HepG2 (cell line): ENCODE results near the gene MYOM1.

ENCODE experiments used
- FOSL2 ChIP-seq: sonication (generic); formaldehyde crosslinking; IDR thresholded peaks from 2 replicates; pipeline ENCODE4 v1.4.0; 2020; ENCODE audit warnings: missing genetic modification reagents
- IKZF4 ChIP-seq: sonication (generic); formaldehyde crosslinking; IDR thresholded peaks from 2 replicates; pipeline ENCODE4 v1.5.1; 2020; ENCODE audit warnings: borderline replicate concordance, mild to moderate bottlenecking, low read depth, missing genetic modification reagents; ENCODE audit errors: not compliant biosample characterization
- MAF1 ChIP-seq: sonication (generic); formaldehyde crosslinking; IDR thresholded peaks from 2 replicates; pipeline ENCODE4 v1.5.0; 2020; ENCODE audit warnings: missing genetic modification reagents, borderline replicate concordance
- NONO ChIP-seq, 2 experiments: fragments of 450-650 bp in 1 of 2; sonication (generic) in 1 of 2; formaldehyde crosslinking in 1 of 2; IDR thresholded peaks in 1 of 2; conservative IDR thresholded peaks in 1 of 2; 2 replicates each; pipeline versions ENCODE4 v1.6.1 to v1.8.0; 2017 to 2022; ENCODE audit warnings: mild to moderate bottlenecking in 1 of 2, missing genetic modification reagents in 1 of 2, moderate library complexity in 1 of 2
- RFX1 ChIP-seq: fragments of 450-650 bp; IDR thresholded peaks from 2 replicates; pipeline ENCODE4 v1.6.1; 2017
- RXRA ChIP-seq: sonication (generic); formaldehyde crosslinking; IDR thresholded peaks from 2 replicates; pipeline ENCODE4 v1.5.1; 2020; ENCODE audit warnings: missing genetic modification reagents
- TAF15 ChIP-seq: fragments of 200-400 bp; formaldehyde crosslinking; IDR thresholded peaks from one replicate; pipeline ENCODE4 v1.6.1; 2018; ENCODE audit warnings: mild to moderate bottlenecking, low read depth, low read length; ENCODE audit not compliant: poor library complexity, severe bottlenecking
- TF ChIP-seq, protein P1 (sequence below): sonication (generic); formaldehyde crosslinking; IDR thresholded peaks from 2 replicates; pipeline ENCODE4 v1.5.0; 2020; ENCODE audit warnings: mild to moderate bottlenecking, missing genetic modification reagents, moderate library complexity
- TF ChIP-seq, protein P2 (sequence below): sonication (generic); formaldehyde crosslinking; IDR thresholded peaks from 2 replicates; pipeline ENCODE4 v1.4.0; 2020; ENCODE audit warnings: mild to moderate bottlenecking, missing genetic modification reagents

DNA sequence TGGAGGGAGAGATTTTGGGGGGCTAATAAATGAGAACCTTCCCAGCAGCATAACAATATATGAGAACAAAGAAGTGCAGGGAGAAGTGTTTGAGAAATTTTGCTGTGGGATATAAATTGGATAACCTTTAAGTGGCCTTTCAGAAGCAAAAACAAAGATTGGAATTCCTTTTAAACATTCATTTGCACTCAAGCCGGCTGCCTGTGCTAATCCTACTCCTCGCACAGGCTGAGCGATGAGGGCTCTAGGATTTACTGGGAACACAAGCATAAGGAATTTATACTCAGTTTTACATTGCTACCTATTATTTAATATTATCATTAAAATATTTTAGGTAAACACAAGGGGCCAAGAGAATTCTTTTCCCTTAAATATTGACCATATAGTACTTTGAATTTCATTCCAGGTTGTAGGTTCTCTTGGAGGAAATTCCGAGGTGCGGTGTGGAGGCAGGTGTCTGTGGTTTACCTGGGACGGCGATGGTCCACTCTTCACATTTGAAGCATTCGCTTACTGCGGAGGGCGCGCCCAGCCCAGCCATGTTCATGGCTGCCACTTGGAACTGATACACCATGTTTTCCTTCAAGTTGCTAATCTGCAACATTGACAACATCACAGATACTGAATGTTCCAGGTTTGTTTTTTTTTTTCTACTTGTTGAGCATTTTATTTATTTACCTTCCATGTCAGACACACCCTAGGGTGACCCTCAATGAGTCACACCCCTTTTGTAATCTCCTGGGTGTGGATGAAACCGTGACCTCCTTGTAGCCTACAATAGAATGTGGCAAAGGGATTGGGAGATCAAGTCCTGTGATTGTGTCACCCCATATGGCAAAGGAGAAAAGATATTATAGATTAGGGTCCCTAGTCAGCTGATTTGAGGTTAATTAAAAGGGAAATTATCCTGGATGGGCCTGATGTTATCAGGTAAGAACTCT lies 100.1 kb downstream of the MYOM1 start:
- TF ChIP-seq RFX1 (no peak), TAF15 (no peak), RXRA (CRISPR knock-in tag) (no peak), FOSL2 (CRISPR knock-in tag) (peak; percentile 92), MAF1 (no peak), NONO (IDR thresholded peaks at IDR 0.05) (no peak), NONO (CRISPR knock-in tag; conservative IDR thresholded peaks at IDR 0.05) (no peak), IKZF4 (no peak)
- TF ChIP-seq, protein P1, sequence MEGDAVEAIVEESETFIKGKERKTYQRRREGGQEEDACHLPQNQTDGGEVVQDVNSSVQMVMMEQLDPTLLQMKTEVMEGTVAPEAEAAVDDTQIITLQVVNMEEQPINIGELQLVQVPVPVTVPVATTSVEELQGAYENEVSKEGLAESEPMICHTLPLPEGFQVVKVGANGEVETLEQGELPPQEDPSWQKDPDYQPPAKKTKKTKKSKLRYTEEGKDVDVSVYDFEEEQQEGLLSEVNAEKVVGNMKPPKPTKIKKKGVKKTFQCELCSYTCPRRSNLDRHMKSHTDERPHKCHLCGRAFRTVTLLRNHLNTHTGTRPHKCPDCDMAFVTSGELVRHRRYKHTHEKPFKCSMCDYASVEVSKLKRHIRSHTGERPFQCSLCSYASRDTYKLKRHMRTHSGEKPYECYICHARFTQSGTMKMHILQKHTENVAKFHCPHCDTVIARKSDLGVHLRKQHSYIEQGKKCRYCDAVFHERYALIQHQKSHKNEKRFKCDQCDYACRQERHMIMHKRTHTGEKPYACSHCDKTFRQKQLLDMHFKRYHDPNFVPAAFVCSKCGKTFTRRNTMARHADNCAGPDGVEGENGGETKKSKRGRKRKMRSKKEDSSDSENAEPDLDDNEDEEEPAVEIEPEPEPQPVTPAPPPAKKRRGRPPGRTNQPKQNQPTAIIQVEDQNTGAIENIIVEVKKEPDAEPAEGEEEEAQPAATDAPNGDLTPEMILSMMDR, result no peak
- TF ChIP-seq, protein P2, sequence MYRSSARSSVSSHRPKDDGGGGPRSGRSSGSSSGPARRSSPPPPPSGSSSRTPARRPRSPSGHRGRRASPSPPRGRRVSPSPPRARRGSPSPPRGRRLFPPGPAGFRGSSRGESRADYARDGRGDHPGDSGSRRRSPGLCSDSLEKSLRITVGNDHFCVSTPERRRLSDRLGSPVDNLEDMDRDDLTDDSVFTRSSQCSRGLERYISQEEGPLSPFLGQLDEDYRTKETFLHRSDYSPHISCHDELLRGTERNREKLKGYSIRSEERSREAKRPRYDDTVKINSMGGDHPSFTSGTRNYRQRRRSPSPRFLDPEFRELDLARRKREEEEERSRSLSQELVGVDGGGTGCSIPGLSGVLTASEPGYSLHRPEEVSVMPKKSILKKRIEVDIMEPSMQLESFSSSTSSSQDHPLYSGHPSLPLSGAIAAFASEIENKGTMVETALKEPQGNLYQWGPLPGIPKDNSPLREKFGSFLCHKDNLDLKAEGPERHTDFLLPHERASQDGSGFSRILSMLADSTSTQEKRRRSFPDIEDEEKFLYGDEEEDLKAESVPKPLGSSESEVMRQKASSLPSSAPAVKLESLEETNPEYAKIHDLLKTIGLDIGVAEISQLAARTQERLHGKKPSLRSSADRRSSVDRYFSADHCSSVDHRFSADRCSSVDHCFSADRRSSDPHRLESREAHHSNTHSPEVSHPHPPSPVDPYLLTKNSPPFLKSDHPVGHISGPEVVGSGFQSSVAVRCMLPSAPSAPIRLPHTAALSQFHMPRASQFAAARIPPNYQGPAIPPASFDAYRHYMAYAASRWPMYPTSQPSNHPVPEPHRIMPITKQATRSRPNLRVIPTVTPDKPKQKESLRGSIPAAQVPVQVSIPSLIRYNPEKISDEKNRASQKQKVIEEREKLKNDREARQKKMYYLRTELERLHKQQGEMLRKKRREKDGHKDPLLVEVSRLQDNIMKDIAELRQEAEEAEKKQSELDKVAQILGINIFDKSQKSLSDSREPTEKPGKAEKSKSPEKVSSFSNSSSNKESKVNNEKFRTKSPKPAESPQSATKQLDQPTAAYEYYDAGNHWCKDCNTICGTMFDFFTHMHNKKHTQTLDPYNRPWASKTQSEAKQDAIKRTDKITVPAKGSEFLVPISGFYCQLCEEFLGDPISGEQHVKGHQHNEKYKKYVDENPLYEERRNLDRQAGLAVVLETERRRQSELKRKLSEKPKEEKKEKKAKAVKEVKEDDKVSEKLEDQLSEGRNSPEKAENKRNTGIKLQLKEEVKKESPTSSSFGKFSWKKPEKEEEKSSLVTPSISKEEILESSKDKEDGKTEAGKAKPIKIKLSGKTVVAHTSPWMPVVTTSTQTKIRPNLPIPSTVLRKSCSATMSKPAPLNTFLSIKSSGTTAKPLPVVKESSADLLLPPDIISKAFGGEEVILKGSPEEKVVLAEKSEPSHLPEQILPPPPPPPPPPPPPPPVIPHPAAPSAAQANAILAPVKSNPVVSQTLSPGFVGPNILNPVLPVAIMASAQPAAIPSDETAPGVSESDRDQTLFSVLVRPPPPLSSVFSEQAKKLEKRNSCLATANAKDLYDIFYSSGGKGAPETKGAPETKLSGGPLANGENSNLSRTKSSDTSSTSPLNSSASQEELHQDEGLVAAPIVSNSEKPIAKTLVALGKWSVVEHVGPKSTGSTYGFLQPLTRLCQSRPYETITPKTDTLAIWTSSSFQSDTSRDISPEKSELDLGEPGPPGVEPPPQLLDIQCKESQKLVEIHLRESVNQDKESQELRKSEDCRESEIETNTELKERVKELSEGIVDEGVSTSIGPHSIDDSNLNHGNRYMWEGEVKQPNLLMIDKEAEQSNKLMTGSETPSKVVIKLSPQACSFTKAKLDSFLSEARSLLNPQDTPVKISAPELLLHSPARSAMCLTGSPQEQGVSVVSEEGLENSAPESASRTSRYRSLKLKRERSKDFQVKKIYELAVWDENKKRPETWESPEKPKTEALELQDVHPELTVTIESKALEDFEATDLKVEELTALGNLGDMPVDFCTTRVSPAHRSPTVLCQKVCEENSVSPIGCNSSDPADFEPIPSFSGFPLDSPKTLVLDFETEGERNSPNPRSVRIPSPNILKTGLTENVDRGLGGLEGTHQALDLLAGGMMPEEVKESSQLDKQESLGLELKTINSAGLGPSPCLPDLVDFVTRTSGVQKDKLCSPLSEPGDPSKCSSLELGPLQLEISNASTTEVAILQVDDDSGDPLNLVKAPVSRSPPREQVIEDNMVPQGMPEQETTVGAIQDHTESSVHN (CRISPR knock-in tag), result no peak
